8988T (cell line): Measurements from ENCODE around the gene ATOH8.

Experiments used
- DNase-seq: peaks from one replicate; pipeline ENCODE4 v3.0.0; 2011

Gene ATOH8

DNA sequence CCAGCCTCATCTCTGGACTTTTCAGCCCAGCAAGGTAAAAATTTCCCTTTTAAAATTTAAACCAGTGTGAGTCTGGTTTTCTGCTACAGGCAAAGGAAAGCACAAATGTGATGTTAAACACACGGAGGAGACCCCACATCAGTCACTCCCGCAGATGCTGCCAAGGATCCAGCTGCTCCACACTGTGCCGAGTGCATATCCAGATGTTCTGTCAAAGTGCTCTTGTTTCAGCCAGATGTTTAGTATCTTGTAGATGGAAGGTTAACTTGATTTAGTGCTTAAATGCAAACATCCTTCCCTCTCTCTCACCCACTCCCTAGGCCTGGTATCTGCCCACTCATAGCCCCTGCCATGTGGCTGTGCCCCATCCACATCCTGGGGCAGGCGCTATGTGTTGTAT, 15.8 kb upstream of the ATOH8 start:
- DNase-seq = no peak

DNA sequence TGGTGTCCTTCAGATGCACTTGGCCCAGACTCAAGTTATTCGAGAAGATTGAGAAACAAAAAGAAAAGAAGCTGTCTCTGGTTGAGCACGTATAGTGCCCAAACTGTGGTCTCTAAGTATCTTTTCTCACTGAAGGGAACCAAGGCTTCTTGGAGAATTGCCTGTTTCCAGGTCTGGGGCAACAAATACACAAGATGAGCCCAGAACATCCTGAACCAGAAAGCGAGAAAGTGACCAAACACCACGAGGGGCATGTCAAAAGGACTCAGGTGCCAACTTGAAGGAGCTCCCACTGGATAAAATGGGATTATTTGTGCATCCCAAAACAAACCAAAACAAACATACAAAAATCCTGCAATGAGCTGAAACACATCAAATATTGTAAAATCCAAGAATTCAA, 13.6 kb upstream of the ATOH8 start:
- DNase-seq = no peak

DNA sequence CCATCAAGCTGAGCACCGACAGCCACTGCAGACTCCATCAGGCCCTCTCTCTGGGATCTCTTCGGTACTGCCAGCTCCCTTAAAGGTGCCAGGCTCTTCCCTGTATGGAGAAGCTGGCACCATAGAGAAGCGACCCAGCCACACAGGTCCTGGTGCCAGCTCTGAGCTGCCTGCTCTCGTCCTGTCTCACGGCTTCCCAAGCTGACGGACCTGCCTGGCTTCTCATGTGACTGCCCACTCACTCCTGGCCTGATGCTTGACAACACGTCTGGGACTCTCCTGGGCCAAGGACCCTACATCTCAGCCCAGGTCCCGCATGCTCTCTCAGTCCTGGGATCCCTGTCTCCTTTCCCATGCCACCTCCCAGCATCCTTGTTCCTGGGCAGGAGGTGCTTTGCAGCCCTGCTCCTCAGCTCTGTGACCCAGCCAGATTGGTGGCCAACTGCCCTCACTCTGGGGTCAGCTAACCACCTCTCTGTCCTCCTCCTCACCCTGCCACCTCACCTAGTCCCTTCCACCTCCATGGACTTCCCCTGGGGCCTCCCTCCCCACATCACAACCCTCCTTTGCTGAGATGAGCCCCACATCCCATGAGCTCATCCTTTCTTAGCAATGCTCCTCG, 12.5 kb upstream of the ATOH8 start:
- no peak for DNase-seq

DNA sequence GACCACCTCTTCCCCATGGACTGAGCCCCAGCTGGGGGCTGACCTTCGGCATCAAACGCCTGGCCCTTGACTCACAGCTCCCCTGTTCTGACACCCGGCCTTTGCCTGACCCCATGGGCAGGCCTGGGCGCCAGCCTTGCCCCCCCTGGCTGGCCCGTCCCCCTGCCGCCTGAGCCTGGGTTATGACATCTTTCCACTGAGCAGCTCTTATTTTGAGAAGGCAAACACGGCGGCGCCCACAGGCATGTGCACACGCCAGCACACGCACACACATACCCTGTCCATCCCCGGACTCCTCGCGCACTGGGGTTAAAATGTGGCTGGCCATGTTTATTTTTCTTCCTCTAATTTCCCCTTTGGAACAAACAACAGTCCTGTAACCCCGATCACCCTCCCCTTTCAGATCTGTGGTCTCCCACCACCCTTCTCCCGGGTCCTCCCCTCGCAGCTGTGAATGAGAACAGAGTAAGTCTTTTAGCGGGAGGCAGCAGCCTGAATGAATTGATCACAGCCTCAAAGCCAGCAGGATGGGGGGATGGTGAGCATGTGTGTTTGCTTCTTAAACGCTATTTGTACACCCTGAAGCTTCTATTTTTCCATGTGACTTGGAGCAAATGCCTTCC, 11.8 kb upstream of the ATOH8 start:
- no peak for DNase-seq

DNA sequence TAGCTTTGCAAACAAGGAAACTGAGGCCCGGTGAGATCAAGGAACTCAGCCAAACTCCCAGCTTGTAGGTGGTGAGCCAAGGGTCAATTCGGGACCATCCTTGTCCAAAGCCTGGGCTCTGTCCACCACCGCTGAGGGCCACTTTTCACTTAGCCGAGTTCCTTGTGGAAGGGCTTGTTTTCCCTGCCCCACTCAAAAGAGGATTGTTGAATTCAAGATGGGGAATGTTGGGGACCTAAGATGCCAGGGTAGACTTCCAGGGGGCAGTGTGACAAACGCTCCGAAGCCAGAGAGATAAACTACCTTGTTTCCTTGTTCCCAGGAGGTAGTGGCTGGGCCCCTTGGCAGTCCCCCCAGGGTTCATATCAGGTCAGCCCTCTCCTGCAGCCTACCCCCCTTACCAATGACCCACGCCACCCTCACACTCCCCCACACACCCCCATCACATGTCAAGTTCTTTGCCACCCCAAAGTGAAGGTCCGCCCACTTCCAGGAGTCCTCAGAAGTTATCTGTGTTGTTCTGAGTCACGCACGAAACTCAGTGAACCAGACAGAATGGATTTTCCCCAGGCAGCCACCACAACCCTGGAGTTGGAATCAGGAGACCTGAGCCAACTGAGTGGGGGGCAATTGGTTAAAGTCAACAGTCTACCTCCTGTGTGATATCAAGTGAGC, 10.3 kb upstream of the ATOH8 start:
- DNase-seq = no peak

DNA sequence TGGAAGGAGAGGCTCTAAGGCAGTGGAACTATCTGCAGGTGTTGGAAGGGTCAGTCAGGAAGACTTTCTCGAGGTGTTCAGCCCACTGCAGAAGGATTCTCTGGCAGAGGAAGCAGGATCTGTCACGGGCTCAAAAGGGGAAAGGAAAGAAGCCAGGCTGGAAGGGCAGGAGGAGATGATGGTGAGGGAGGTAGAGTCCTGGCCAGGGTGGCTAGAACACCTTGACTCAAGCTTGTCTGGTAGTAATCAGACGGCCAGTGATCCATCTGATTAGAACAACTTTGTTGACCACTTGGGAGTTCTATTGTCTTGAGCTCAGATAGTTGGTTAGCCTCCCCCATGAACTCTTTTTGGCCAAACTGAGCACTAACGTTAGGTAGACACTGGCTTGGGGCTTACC, 9.7 kb upstream of the ATOH8 start:
- no peak for DNase-seq

DNA sequence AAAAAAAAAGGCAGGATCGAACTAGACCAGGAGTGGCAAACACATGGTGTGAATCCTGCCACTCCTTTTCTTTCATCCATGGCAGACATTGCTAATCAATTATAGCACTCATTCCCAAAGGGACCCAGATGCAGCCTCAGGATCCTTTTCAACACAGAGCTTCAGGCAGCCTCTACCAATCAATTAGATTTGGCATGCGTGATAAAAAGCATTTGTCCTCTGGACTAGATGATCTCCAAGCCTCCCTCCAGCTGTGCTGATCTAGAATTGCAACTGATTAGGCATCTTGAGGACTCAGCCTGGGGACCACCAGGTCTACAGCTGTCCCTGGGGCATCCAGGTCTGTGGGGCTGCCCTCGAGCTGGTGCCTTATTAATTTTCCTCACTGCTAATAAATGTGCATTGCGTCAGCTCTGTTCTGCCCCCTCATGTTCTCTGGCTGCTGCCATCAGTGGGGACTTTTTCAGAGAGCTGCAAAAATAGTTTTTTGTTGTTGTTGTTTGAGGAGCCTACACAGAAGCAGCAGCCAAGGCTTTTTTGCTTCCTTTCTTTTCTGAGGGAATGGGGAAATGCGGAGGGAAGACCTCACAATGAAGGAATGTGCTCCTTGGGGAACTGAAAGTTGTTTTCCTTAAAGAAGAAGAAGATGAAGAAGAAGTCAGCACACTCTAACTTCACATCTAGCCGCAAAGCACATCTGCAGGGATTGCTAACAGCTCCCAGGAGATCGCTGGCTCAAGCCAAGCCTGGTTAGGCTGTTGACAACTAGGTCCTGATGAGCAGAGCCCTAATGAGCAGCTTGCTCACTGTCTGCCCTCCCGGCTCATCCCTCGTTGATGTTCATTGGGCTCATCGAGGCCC, 8.8 kb upstream of the ATOH8 start:
- DNase-seq = no peak

DNA sequence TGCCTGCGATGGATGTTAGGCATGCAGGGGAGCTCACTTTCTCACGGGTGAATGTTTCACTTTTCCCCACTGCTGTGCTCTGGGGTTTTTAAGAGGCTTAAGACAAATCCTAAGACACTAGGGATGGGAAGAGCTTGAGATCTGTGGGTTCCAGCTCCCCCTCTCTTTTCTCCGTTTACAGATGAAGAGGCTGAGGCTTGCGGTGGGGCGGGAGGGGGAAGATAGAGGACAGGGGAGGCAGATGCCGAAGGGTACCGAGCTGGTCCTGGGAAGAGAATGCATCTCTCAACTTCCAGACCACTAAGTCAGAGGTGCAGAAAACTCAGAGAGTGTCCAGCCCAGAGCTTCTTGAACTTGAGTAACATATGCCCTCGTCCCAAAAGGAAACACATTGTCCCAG, 8.2 kb upstream of the ATOH8 start:
- DNase-seq = no peak

DNA sequence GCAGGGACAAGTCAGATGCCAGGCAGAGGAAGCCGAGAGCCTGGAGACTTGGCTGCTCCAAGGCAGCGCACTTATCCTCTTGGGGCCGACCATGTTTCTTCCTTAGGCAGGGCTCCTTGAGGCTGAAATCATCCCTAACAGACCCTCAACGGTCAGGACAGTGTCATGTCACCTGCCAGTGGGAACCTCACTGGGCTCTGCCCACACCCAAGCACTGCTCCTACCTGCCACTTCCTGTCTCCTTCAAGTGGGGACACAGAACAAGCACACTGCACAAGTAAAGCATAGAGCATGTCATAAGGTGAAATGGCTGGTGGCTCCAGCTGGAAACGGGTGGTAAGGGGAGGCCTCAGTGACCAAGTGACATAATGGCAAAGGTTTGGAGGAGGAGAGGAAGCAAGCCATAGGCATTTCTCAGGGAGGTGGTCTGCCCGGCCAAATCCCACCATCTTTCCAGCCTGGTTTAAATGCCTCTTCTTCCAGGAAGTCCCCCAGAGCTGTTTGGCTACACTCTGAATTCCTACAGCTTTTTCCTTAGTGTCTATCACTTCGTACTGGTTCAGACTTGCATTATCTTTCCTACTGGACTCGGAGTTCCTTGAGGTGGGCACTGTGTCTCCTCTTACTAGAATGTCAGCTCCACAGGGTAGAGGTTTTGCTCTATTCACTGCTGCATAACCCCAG, 7.3 kb upstream of the ATOH8 start:
- no peak for DNase-seq

DNA sequence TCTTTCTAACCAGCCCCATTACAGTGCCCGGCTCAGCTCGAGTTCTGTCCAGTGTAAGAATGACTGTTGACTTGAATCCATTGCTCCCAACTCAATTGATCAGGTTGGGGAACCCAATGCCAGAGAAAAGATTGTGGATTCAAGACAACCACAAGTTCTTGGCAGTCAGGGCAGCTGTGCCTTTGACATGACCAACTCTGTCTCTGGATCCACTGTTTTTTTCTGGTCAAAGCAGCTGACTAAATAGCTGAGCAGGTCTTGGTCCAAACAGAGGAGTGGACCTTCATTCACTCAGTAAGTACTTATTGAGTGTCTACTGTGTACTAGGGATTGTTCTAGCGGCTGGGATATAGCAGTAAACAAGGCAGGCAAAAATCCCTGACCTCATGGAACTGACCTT, 6.3 kb upstream of the ATOH8 start:
- no peak for DNase-seq

DNA sequence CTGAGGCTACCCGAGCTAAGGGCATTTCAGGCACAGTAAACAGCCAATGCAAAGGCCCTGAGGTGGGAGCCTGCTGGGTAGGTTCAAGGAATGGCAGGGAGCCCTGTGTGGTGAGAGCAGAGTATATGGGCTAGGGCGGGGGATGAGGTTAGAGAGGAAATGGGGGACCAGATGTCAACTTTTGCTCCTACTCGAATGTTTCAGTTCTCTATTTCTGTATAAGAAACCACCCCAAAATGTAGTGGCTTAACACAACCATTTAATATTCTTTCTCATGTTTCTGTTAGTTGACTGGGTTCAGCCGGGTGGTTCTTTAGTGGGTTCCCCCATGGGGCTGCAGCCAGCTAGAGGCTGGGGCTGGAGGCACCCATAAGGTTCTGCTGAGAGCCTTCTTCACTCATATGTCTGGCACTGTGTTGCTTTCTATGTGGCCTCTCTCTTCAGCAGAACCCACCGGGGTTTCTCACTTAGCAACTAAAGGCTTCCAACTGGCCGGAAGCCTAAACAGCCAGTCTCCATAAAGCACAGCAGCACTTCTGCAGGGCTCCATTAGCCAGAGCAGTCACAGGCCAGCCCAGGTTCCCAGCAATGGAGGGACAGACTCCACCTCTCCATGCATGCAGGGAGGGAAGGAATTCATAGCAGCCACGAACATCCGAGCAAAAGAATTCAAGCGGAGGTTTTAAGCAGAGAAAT, 5.6 kb upstream of the ATOH8 start:
- no peak for DNase-seq

DNA sequence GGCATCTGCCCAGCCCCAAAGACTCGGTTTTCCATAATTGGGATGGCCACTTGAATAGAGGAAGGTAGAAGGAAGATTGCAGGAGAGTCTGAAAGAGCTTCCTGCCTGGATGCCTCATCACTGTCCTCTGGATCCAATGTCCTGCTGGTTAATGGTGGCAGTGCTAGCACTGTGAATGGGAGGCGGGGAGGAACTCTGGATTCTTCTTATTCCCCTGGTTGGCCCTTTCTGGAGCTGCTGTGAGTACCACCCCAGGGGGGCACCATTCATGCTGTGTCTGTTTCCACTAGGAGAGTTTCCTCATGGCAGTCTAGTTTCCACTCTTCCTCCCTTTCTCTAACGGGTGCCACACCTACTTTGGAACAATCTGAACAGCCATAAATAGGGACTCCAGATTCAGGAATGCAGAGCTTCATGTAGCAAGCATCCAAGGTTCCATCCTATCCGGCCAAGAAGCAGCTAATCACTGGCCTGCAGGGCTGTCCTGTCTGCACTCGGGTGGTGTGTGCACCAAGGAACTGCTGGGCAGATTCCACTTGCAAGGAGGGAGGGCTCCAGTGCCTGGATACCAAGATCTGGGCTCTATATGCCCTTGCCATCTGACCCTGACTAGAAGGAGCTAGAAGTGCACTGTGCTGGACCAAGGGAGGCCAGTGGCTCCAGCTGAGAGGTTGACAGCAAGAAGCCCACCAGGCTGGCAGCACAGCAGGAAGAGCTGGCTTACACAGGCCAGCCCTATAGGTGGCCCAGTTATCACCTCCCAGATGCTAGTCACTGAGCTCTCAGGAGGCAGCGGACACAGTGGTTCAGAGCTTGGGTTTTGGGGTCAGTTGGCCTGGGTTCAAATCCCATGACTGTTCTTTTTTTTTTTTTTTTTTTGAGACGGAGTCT, 4.6 kb upstream of the ATOH8 start:
- no peak for DNase-seq

DNA sequence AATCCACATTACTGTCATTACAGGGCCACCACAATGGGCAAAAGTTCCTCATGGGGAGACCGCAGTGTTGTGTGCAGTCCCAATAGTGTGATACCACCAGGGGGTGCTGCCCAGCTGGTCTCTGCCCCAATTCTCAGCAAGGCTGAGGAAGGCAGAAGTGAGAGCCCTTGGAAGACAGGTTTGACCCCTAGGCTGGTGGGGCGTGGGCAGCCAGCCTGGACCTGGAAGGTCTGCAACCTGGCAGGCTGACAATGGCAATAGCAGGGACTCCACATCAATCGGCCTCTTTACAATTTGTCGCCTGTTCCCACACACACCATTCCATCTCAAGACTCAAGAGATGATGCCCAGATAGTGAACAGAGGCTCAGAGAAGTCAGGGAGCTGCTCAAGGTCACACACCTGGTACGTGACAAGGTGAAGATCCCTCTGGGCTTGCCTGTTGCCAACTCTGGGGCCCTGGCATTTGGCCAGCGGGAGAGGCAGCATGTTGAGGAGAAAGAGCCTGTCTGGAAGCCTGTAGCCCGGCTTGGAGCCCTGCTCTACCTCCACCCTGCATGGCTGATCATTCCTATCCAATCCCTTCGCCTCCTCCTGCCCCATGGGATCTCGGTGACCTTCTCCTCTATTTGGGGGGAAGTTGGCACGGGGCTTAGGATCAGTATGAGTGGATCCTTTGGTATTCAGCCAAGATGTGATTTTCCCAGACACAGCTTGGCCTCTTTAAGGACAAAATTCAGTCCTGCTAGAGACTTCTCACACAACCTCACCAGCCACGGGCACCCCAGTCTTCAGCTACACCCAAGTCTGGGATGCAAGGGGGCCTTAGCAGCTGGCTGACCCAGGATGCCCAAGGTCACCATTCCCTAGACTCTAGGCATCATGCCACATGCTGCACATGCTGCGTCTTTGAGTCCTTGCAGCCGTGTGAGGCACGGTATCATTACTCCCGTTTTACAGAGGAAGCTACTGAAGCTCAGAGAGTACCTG, 2.9 kb upstream of the ATOH8 start:
- DNase-seq = peak; percentile 85

DNA sequence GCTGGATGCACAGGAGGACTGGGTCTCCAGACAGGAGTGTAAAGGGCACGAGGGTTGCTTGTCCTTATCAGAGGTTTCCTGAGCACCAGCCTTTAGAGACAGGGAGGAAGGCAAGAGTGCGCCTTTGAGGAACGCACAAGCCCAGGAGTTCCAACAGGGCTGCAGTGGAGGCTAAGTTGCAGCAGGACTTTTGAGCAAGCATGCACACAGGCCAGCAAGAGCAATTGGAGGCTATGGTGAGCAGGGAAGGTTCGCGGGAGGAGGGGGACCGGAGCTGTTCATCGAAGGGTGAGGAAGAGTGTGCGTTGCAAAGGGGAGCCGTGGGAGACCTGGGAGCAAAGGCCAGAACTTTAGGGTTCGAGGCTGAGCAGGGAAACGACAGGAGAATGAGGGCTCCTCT, 2.2 kb upstream of the ATOH8 start:
- DNase-seq = no peak

DNA sequence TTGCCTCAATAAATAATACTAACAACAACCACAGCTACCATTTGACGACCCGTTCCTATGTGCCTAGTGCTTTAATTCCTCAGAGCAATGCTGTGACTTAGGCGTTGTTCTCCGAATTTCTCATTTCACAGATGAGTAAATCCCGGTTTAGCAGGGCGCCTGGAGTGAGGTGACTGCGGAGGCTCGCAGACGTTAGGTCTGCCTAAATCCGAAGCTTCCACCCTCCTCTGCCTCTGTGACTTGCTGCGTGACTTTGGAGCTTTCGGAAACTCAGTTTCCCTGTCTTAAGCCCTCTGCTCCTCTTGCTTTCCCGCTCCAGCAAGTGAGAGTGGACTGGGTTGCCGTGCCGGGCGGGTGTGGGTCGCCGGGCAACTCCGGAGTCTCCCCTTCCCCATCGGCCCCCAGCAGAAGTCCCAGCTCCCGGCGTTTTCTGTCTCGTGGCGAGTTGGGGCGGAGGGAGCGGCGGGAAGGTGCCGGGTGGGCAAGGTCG, 711 bp upstream of the ATOH8 start:
- no peak for DNase-seq

DNA sequence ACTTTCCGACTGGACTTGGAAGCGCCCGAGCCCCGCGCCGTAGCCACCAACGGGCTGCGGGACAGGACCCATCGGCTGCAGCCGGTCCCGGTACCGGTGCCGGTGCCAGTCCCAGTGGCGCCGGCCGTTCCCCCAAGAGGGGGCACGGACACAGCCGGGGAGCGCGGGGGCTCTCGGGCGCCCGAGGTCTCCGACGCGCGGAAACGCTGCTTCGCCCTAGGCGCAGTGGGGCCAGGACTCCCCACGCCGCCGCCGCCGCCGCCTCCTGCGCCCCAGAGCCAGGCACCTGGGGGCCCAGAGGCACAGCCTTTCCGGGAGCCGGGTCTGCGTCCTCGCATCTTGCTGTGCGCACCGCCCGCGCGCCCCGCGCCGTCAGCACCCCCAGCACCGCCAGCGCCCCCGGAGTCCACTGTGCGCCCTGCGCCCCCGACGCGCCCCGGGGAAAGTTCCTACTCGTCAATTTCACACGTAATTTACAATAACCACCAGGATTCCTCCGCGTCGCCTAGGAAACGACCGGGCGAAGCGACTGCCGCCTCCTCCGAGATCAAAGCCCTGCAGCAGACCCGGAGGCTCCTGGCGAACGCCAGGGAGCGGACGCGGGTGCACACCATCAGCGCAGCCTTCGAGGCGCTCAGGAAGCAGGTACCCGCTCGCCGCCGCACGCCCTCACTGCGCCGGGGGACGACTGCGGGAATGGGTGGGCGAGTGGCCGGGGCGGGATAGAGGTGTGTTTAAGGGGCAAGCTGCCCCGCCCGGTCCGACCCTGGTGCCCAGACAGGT, 713 bp downstream of the ATOH8 start:
- no peak for DNase-seq

DNA sequence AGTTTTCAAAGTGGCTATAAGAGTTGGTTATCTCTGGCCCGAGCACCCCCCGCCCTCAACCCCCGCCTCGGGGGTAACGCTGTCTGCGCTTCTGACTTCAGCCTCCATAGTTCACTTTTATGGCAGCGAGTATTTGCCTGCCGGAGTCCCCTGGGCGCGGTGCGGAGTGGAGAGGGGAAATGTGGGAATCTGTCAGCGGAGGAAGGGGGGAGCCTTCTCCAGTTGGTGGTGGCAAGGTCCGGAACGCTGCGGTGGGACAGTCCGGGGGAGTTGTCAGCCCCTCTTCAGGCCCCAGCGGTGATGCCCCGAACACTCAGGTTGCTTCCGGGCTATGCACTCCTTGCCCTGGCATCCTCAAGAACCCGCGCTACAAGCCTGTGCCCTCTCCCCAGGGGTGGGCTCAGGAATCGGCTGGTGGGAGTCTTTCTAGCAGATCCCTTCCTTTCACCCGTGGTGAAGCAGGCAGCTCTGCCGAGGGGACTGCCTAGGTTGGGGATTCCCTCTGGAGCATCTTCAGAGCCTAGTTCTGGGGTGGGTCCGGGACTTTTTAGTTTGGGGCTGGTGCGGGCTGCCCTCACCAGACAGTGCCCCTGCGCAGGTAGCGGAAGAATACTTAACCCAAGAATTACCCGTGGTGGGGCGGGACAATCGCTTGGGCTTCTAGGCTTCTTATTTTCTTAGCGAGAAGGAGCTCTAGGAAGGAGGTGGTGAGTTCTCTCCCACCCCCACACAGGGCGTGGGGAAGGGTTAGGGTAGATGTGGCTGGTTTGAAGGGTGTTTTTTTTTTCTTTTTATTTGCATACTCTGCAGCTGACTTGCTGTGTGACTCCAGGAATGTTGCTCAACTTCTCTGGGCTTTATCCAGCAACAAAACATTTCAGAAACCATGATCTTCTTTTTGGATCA, 1.6 kb downstream of the ATOH8 start:
- DNase-seq = no peak

DNA sequence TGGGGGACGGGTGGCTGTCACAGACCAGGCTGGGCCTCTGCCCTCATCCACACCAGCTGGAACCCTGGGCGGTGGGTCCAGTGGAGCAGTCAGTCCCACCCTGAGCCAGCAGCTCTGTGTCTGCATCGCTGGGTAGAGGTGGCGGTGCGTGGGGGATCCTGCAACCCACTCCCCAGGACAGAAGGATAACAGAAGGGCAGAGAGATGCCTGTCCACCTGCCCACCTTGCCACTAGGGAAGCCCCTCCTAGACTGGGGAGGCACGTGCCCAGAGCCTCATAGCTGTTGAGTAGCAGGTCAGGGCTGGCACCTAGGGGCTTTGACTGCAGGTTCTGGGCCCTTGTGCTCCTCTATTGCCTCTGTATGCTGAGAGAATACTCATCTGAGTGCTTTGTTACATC, 2.4 kb downstream of the ATOH8 start:
- DNase-seq = no peak
